GM23338 (cell line): ENCODE results near the gene RPS29. TPM values are rescaled to one million over a fixed set of nuclear protein-coding genes. Genes with fewer than 3 reads are reported as not detected.

Source experiments
- ATAC-seq: fragments of 200-7000 bp; cut with Tn5 transposase; 3 replicates; pipeline ENCODE4 v1.9.1; 2020
- DNase-seq: peaks from one replicate; pipeline ENCODE4 v3.0.0-alpha.2; 2015; ENCODE audit warnings: low spot score
- H2AFZ ChIP-seq: fragments of 200-600 bp; sonication (generic); 2 replicates; pipeline ENCODE4 v1.8.0; 2016; ENCODE audit warnings: antibody characterized with exemption, mild to moderate bottlenecking, moderate library complexity
- H3F3A ChIP-seq: fragments of 200-600 bp; sonication (generic); replicated peaks from 2 replicates; pipeline ENCODE4 v1.8.0; 2017; ENCODE audit warnings: antibody characterized with exemption, mixed run types, low read depth
- H3K27ac ChIP-seq: fragments of 200-600 bp; sonication (generic); 2 replicates; pipeline ENCODE4 v1.6.1; 2016; ENCODE audit warnings: low read depth
- H3K27me3 ChIP-seq: fragments of 200-600 bp; sonication (generic); 2 replicates; pipeline ENCODE4 v1.8.0; 2016; ENCODE audit warnings: mild to moderate bottlenecking, mixed run types, moderate library complexity; ENCODE audit not compliant: insufficient read depth
- H3K36me3 ChIP-seq: fragments of 200-600 bp; sonication (generic); 2 replicates; pipeline ENCODE4 v1.8.0; 2016; ENCODE audit warnings: mild to moderate bottlenecking; ENCODE audit not compliant: insufficient read depth
- H3K4me1 ChIP-seq: fragments of 200-600 bp; sonication (generic); 2 replicates; pipeline ENCODE4 v1.8.0; 2016; ENCODE audit warnings: mild to moderate bottlenecking, moderate library complexity; ENCODE audit not compliant: insufficient read depth
- H3K4me2 ChIP-seq: fragments of 200-600 bp; sonication (generic); 2 replicates; pipeline ENCODE4 v1.7.1; 2017; ENCODE audit warnings: mixed run types
- H3K4me3 ChIP-seq: fragments of 200-600 bp; sonication (generic); 2 replicates; pipeline ENCODE4 v1.6.1; 2016; ENCODE audit warnings: mixed run types
- H3K79me2 ChIP-seq: fragments of 200-600 bp; sonication (generic); replicated peaks from 2 replicates; pipeline ENCODE4 v1.8.0; 2017; ENCODE audit warnings: mild to moderate bottlenecking; ENCODE audit not compliant: insufficient read depth
- H3K9me2 ChIP-seq: fragments of 200-600 bp; sonication (generic); 2 replicates; pipeline ENCODE4 v1.8.0; 2017; ENCODE audit not compliant: insufficient read depth
- H4K20me1 ChIP-seq: fragments of 200-600 bp; sonication (generic); replicated peaks from 2 replicates; pipeline ENCODE4 v1.8.0; 2017; ENCODE audit warnings: mild to moderate bottlenecking; ENCODE audit not compliant: insufficient read depth
- H3K27ac Mint-ChIP-seq: 2 replicates; pipeline ENCODE4 v1.8.0; 2020; ENCODE audit warnings: inconsistent platforms, mild to moderate bottlenecking, moderate library complexity, mixed read lengths
- H3K27me3 Mint-ChIP-seq: 3 replicates; pipeline ENCODE4 v1.8.0; 2022; ENCODE audit warnings: low read depth, mild to moderate bottlenecking, moderate library complexity, mixed read lengths, inconsistent platforms; ENCODE audit not compliant: insufficient read depth, poor library complexity
- H3K36me3 Mint-ChIP-seq: 3 replicates; pipeline ENCODE4 v1.8.0; 2021; ENCODE audit warnings: low read depth, mild to moderate bottlenecking, inconsistent platforms, moderate library complexity, mixed read lengths
- H3K4me1 Mint-ChIP-seq: 3 replicates; pipeline ENCODE4 v1.8.0; 2020; ENCODE audit warnings: mild to moderate bottlenecking, inconsistent platforms, mixed read lengths
- H3K4me3 Mint-ChIP-seq: 3 replicates; pipeline ENCODE4 v1.8.0; 2021; ENCODE audit warnings: moderate library complexity, mild to moderate bottlenecking, inconsistent platforms, mixed read lengths
- H3K9me3 Mint-ChIP-seq: 3 replicates; pipeline ENCODE4 v1.8.0; 2020; ENCODE audit warnings: moderate library complexity, mild to moderate bottlenecking, inconsistent platforms, mixed read lengths
- CREB1 ChIP-seq: fragments of 250-450 bp; sonication (Bioruptor Pico); IDR thresholded peaks from 2 replicates; pipeline ENCODE4 v1.5.0; 2020; ENCODE audit warnings: low read depth, mild to moderate bottlenecking, moderate library complexity
- CTCF ChIP-seq, 2 experiments: fragments of 200-600 bp in 1 of 2; sonication (generic) in 1 of 2; conservative IDR thresholded peaks; 2 replicates each; pipeline versions ENCODE4 v1.5.1 to v1.6.1; 2016 to 2017; ENCODE audit warnings: antibody characterized with exemption in 2 of 2, low read depth in 2 of 2, mild to moderate bottlenecking in 2 of 2, moderate library complexity in 1 of 2
- ETS1 ChIP-seq: IDR thresholded peaks from 2 replicates; pipeline ENCODE4 v1.6.1; 2016; ENCODE audit warnings: antibody characterized with exemption
- EZH2 ChIP-seq: fragments of 200-600 bp; sonication (generic); IDR thresholded peaks from one replicate; pipeline ENCODE4 v1.8.0; 2017; ENCODE audit warnings: antibody characterized with exemption, mild to moderate bottlenecking, low read depth; ENCODE audit not compliant: unreplicated experiment
- EZH2phosphoT487 ChIP-seq: fragments of 200-600 bp; sonication (generic); IDR thresholded peaks from one replicate; pipeline ENCODE4 v1.8.1; 2018; ENCODE audit warnings: antibody characterized with exemption; ENCODE audit not compliant: unreplicated experiment
- JUNB ChIP-seq: IDR thresholded peaks from one replicate; pipeline ENCODE4 v1.6.1; 2016; ENCODE audit warnings: antibody characterized with exemption; ENCODE audit not compliant: unreplicated experiment
- NANOG ChIP-seq: IDR thresholded peaks from 2 replicates; pipeline ENCODE4 v1.6.1; 2016; ENCODE audit warnings: antibody characterized with exemption, borderline replicate concordance
- POLR2AphosphoS5 ChIP-seq: IDR thresholded peaks from 2 replicates; pipeline ENCODE4 v1.6.1; 2016; ENCODE audit warnings: antibody characterized with exemption, low read depth
- REST ChIP-seq: IDR thresholded peaks from one replicate; pipeline ENCODE4 v1.6.1; 2018; ENCODE audit warnings: antibody characterized with exemption; ENCODE audit not compliant: unreplicated experiment
- STAT1 ChIP-seq: IDR thresholded peaks from one replicate; pipeline ENCODE4 v1.6.1; 2016; ENCODE audit warnings: antibody characterized with exemption; ENCODE audit not compliant: unreplicated experiment
- ZNF114 ChIP-seq: fragments of 250-450 bp; sonication (Bioruptor Pico); IDR thresholded peaks from 2 replicates; pipeline ENCODE4 v1.5.0; 2020; ENCODE audit warnings: mild to moderate bottlenecking, moderate library complexity
- ZNF331 ChIP-seq: fragments of 250-450 bp; sonication (Bioruptor Pico); IDR thresholded peaks from 2 replicates; pipeline ENCODE4 v1.5.0; 2020; ENCODE audit warnings: low read depth, mild to moderate bottlenecking, moderate library complexity
- ZNF462 ChIP-seq: fragments of 250-450 bp; sonication (Bioruptor Pico); IDR thresholded peaks from 2 replicates; pipeline ENCODE4 v1.5.0; 2020; ENCODE audit warnings: mild to moderate bottlenecking, moderate library complexity
- polyA plus RNA-seq: library from polyadenylated mRNA; unstranded; fragments of >200 nt; fragmentation: Nextera tagmentation; extraction: Ambion mirVana; gene quantifications from 2 replicates; pipeline ENCODE4 v1.2.1, GENCODE V29; 2016
- total RNA-seq: library from RNA; depleted of rRNA; stranded (reverse); fragments of >200 nt; shearing (Covaris generic); gene quantifications from 2 replicates; pipeline ENCODE4 v1.2.3, GENCODE V29; 2014

RPS29 gene
- total and polyA plus RNA-seq, 2 experiments from 2014 or later, result 2,560 to 3,734 TPM

GRCh38 chr14:49633640-49634546 lies 47.7 kb upstream of the RPS29 start:
- H3K36me3 Mint-ChIP-seq, result peaks cover 72% of the 10 kb centered on the region
- Histone ChIP-seq H3K4me2 (peak overlapping the region; percentile 90), H3K27me3 (no peaks in the 10 kb centered on the region), H2AFZ (peak overlapping the region; percentile 89), H3K27ac (peak overlapping the region; percentile 98), H3K79me2 (peaks cover 90% of the 10 kb centered on the region), H3K4me1 (peaks cover 21% of the 10 kb centered on the region), H3K4me3 (peak overlapping the region; percentile 98), H3K9me2 (no peaks in the 10 kb centered on the region), H3K36me3 (peaks cover 16% of the 10 kb centered on the region; the same call in 1 of the 2 replicates), H4K20me1 (peaks cover 37% of the 10 kb centered on the region), H3F3A (peaks cover 14% of the 10 kb centered on the region)
- no peak for TF ChIP-seq ZNF114
- TF ChIP-seq CREB1 (CRISPR knock-in tag), result peak; percentile 7; the same call in 1 of the 2 replicates
- no peak for TF ChIP-seq ZNF462 (CRISPR knock-in tag)
- no peak for TF ChIP-seq JUNB
- TF ChIP-seq EZH2phosphoT487, result no peak
- no peak for TF ChIP-seq STAT1
- no peak for TF ChIP-seq REST
- no peak for TF ChIP-seq ZNF331
- peak; percentile 51; the same call in 1 of the 2 replicates for TF ChIP-seq ETS1
- peak; percentile 71 to 94 for TF ChIP-seq CTCF (conservative IDR thresholded peaks at IDR 0.05; ENCODE audit: low read depth in 2 of 2)
- TF ChIP-seq NANOG, result no peak
- TF ChIP-seq POLR2AphosphoS5, result peak; percentile 81
- no peak for TF ChIP-seq EZH2
- DNase-seq, result peak; percentile 97
- H3K4me3 Mint-ChIP-seq, result peak overlapping the region; percentile 100
- peak overlapping the region; percentile 99 for H3K27ac Mint-ChIP-seq
- peak; percentile 88 for ATAC-seq
- peaks cover 12% of the 10 kb centered on the region for H3K27me3 Mint-ChIP-seq
- peaks cover 7% of the 10 kb centered on the region; the same call in 2 of the 3 replicates for H3K9me3 Mint-ChIP-seq
- peaks cover 23% of the 10 kb centered on the region for H3K4me1 Mint-ChIP-seq
